K562 (cell line): ENCODE data around the gene HEXIM2. TPM values are rescaled to one million over a fixed set of nuclear protein-coding genes. Genes with fewer than 3 reads are reported as not detected.

Experiments
- ADNP ChIP-seq: fragments of 200-800 bp; sonication (Bioruptor generic); IDR thresholded peaks from 2 replicates; pipeline ENCODE4 v1.6.1; 2016; ENCODE audit warnings: missing genetic modification characterization, missing compliant biosample characterization
- CHD4 ChIP-seq: fragments of 200-600 bp; sonication (generic); IDR thresholded peaks from 3 replicates; pipeline ENCODE4 v1.6.1; 2012; ENCODE audit warnings: low read depth, mild to moderate bottlenecking, mixed read lengths, low read length, inconsistent platforms; ENCODE audit not compliant: insufficient read depth, insufficient replicate concordance, poor library complexity, severe bottlenecking
- FOXA1 ChIP-seq: fragments of 450-650 bp; IDR thresholded peaks from 2 replicates; pipeline ENCODE4 v1.6.1; 2016; ENCODE audit warnings: mild to moderate bottlenecking, borderline replicate concordance
- HIVEP1 ChIP-seq: fragments of 250-450 bp; sonication (Bioruptor Pico); IDR thresholded peaks from 2 replicates; pipeline ENCODE4 v1.4.0; 2020; ENCODE audit warnings: mild to moderate bottlenecking
- KAT8 ChIP-seq: fragments of 450-650 bp; IDR thresholded peaks from 2 replicates; pipeline ENCODE4 v1.6.1; 2016; ENCODE audit warnings: low read depth, mild to moderate bottlenecking
- NFIC ChIP-seq: fragments of 450-650 bp; IDR thresholded peaks from 2 replicates; pipeline ENCODE4 v1.6.1; 2017; ENCODE audit warnings: mild to moderate bottlenecking, inconsistent platforms
- NR4A1 ChIP-seq, 2 experiments: fragments of 250-450 bp in 1 of 2; fragments of 450-650 bp in 1 of 2; sonication (Bioruptor Pico) in 1 of 2; IDR thresholded peaks; 2 replicates each; pipeline versions ENCODE4 v1.4.0 to v1.6.1; 2016 to 2020; ENCODE audit warnings: mild to moderate bottlenecking in 2 of 2, missing compliant biosample characterization in 1 of 2, missing genetic modification characterization in 1 of 2, moderate library complexity in 1 of 2
- SETDB1 ChIP-seq: IDR thresholded peaks from one replicate; pipeline ENCODE4 v1.6.1; 2012; ENCODE audit warnings: low read length, control low read depth, inconsistent platforms
- TAF15 ChIP-seq: fragments of 200-400 bp; formaldehyde crosslinking; IDR thresholded peaks from 2 replicates; pipeline ENCODE4 v1.6.1; 2017; ENCODE audit warnings: mild to moderate bottlenecking, low read depth, low read length, moderate library complexity
- TEAD4 ChIP-seq, 2 experiments: sonication (generic) in 1 of 2; formaldehyde crosslinking in 1 of 2; IDR thresholded peaks; 2 replicates each; pipeline versions ENCODE4 v1.6.1 to v1.8.0; 2012 to 2022; ENCODE audit warnings: borderline replicate concordance in 1 of 2, inconsistent platforms in 1 of 2, low read length in 1 of 2, mild to moderate bottlenecking in 1 of 2, missing genetic modification reagents in 1 of 2
- ZFP30 ChIP-seq: fragments of 250-450 bp; sonication (Bioruptor Pico); IDR thresholded peaks from 2 replicates; pipeline ENCODE4 v1.8.0; 2022; ENCODE audit warnings: moderate library complexity, mild to moderate bottlenecking, inconsistent platforms, borderline replicate concordance
- ZFP36 ChIP-seq: fragments of 150-350 bp; IDR thresholded peaks from 2 replicates; pipeline ENCODE4 v1.6.1; 2018; ENCODE audit warnings: low read length, low read depth; ENCODE audit not compliant: partially characterized antibody
- ZNF75A ChIP-seq: fragments of 450-650 bp; formaldehyde crosslinking; IDR thresholded peaks from 2 replicates; pipeline ENCODE4 v1.4.0; 2020; ENCODE audit warnings: mild to moderate bottlenecking
- polyA plus RNA-seq, 8 experiments: library from polyadenylated mRNA; depleted of rRNA in 4 of 8; stranded (reverse) in 5 of 8; unstranded in 3 of 8; fragments of >200 nt; fragmentation: Nextera tagmentation in 2 of 8; fragmentation: Illumina TruSeq in 1 of 8; extraction: Ambion mirVana in 2 of 8; extraction: Trizol in 1 of 8; gene quantifications; 2 replicates each; pipeline versions ENCODE4 v1.2.1 to v1.2.3, GENCODE V29; 2011 to 2014; ENCODE audit warnings: inconsistent platforms in 1 of 8, missing spikeins in 1 of 8
- total RNA-seq, 7 experiments: library from RNA; depleted of rRNA in 6 of 7; stranded (reverse); fragments of >200 nt in 6 of 7; fragmentation: Illumina TruSeq in 2 of 7; extraction: Trizol in 2 of 7; gene quantifications; 2 replicates each; pipeline versions ENCODE4 v1.2.1 to v1.2.3, GENCODE V29; 2011 to 2021; ENCODE audit warnings: low replicate concordance in 1 of 7
- TF ChIP-seq, protein P1 (sequence below): fragments of 250-450 bp; sonication (Bioruptor Pico); IDR thresholded peaks from 2 replicates; pipeline ENCODE4 v1.4.0; 2020; ENCODE audit warnings: mild to moderate bottlenecking, moderate library complexity
- TF ChIP-seq, protein P2 (sequence below): fragments of 150-350 bp; conservative IDR thresholded peaks from 2 replicates; pipeline ENCODE4 v1.6.1; 2014; ENCODE audit warnings: low read length
- TF ChIP-seq, protein P3 (sequence below): fragments of 450-650 bp; formaldehyde crosslinking; IDR thresholded peaks from 2 replicates; pipeline ENCODE4 v1.4.0; 2022; ENCODE audit warnings: missing genetic modification characterization
- TF ChIP-seq, protein P4 (sequence below): fragments of 250-450 bp; sonication (Bioruptor Pico); IDR thresholded peaks from 2 replicates; pipeline ENCODE4 v1.8.0; 2021; ENCODE audit warnings: borderline replicate concordance, mild to moderate bottlenecking, moderate library complexity; ENCODE audit not compliant: poor library complexity, severe bottlenecking

Gene HEXIM2
- total and polyA plus RNA-seq, 9 of the 15 experiments (the other 6 are each of a cell fraction or from before 2014, with no cell fraction given) = 0.69 to 3.4 (median 1.1) TPM; not detected in 2

DNA sequence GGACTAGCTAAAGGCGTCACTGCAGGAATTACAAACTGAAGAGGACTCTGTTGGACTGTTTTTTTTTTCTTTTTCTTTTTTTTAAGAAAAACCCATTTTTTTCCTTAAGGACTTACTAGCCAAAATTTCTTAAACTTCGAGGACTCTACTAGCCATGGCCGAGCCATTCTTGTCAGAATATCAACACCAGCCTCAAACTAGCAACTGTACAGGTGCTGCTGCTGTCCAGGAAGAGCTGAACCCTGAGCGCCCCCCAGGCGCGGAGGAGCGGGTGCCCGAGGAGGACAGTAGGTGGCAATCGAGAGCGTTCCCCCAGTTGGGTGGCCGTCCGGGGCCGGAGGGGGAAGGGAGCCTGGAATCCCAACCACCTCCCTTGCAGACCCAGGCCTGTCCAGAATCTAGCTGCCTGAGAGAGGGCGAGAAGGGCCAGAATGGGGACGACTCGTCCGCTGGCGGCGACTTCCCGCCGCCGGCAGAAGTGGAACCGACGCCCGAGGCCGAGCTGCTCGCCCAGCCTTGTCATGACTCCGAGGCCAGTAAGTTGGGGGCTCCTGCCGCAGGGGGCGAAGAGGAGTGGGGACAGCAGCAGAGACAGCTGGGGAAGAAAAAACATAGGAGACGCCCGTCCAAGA is 12.5 kb upstream of the HEXIM2 start (continued):
- TF ChIP-seq, protein P1, sequence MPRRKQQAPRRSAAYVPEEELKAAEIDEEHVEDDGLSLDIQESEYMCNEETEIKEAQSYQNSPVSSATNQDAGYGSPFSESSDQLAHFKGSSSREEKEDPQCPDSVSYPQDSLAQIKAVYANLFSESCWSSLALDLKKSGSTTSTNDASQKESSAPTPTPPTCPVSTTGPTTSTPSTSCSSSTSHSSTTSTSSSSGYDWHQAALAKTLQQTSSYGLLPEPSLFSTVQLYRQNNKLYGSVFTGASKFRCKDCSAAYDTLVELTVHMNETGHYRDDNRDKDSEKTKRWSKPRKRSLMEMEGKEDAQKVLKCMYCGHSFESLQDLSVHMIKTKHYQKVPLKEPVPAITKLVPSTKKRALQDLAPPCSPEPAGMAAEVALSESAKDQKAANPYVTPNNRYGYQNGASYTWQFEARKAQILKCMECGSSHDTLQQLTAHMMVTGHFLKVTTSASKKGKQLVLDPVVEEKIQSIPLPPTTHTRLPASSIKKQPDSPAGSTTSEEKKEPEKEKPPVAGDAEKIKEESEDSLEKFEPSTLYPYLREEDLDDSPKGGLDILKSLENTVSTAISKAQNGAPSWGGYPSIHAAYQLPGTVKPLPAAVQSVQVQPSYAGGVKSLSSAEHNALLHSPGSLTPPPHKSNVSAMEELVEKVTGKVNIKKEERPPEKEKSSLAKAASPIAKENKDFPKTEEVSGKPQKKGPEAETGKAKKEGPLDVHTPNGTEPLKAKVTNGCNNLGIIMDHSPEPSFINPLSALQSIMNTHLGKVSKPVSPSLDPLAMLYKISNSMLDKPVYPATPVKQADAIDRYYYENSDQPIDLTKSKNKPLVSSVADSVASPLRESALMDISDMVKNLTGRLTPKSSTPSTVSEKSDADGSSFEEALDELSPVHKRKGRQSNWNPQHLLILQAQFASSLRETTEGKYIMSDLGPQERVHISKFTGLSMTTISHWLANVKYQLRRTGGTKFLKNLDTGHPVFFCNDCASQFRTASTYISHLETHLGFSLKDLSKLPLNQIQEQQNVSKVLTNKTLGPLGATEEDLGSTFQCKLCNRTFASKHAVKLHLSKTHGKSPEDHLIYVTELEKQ = no peak
- TF ChIP-seq NFIC (no peak), ZNF75A (no peak), SETDB1 (no peak), TEAD4 (IDR thresholded peaks at IDR 0.05; ENCODE audit: low read length) (no peak), TEAD4 (CRISPR knock-in tag; IDR thresholded peaks at IDR 0.05; ENCODE audit: borderline replicate concordance) (no peak), ZFP36 (no peak), ZFP30 (CRISPR knock-in tag) (no peak), CHD4 (no peak), TAF15 (no peak), NR4A1 (CRISPR knock-in tag; IDR thresholded peaks at IDR 0.05) (no peak), NR4A1 (tag; IDR thresholded peaks at IDR 0.05) (no peak), ADNP (tag) (no peak), KAT8 (no peak), FOXA1 (no peak), HIVEP1 (CRISPR knock-in tag) (no peak)
- TF ChIP-seq, protein P2, sequence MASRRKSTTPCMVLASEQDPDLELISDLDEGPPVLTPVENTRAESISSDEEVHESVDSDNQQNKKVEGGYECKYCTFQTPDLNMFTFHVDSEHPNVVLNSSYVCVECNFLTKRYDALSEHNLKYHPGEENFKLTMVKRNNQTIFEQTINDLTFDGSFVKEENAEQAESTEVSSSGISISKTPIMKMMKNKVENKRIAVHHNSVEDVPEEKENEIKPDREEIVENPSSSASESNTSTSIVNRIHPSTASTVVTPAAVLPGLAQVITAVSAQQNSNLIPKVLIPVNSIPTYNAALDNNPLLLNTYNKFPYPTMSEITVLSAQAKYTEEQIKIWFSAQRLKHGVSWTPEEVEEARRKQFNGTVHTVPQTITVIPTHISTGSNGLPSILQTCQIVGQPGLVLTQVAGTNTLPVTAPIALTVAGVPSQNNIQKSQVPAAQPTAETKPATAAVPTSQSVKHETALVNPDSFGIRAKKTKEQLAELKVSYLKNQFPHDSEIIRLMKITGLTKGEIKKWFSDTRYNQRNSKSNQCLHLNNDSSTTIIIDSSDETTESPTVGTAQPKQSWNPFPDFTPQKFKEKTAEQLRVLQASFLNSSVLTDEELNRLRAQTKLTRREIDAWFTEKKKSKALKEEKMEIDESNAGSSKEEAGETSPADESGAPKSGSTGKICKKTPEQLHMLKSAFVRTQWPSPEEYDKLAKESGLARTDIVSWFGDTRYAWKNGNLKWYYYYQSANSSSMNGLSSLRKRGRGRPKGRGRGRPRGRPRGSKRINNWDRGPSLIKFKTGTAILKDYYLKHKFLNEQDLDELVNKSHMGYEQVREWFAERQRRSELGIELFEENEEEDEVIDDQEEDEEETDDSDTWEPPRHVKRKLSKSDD = no peak
- TF ChIP-seq, protein P3, sequence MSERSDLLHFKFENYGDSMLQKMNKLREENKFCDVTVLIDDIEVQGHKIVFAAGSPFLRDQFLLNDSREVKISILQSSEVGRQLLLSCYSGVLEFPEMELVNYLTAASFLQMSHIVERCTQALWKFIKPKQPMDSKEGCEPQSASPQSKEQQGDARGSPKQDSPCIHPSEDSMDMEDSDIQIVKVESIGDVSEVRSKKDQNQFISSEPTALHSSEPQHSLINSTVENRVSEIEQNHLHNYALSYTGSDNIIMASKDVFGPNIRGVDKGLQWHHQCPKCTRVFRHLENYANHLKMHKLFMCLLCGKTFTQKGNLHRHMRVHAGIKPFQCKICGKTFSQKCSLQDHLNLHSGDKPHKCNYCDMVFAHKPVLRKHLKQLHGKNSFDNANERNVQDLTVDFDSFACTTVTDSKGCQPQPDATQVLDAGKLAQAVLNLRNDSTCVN (CRISPR knock-in tag) = no peak
- TF ChIP-seq, protein P4, sequence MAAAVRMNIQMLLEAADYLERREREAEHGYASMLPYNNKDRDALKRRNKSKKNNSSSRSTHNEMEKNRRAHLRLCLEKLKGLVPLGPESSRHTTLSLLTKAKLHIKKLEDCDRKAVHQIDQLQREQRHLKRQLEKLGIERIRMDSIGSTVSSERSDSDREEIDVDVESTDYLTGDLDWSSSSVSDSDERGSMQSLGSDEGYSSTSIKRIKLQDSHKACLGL (CRISPR knock-in tag) = no peak
